ENCODE measurements around the gene PRLR.

- TF ChIP-seq EZH2 (IDR thresholded peaks at IDR 0.05; ENCODE audit: borderline replicate concordance, insufficient read depth, low read length, poor library complexity, severe bottlenecking) (no peak), EP300 (conservative IDR thresholded peaks at IDR 0.05; ENCODE audit: poor library complexity, severe bottlenecking) (no peak), SMC3 (conservative IDR thresholded peaks at IDR 0.05; ENCODE audit: poor library complexity) (no peak)
- TF ChIP-seq, protein P1, sequence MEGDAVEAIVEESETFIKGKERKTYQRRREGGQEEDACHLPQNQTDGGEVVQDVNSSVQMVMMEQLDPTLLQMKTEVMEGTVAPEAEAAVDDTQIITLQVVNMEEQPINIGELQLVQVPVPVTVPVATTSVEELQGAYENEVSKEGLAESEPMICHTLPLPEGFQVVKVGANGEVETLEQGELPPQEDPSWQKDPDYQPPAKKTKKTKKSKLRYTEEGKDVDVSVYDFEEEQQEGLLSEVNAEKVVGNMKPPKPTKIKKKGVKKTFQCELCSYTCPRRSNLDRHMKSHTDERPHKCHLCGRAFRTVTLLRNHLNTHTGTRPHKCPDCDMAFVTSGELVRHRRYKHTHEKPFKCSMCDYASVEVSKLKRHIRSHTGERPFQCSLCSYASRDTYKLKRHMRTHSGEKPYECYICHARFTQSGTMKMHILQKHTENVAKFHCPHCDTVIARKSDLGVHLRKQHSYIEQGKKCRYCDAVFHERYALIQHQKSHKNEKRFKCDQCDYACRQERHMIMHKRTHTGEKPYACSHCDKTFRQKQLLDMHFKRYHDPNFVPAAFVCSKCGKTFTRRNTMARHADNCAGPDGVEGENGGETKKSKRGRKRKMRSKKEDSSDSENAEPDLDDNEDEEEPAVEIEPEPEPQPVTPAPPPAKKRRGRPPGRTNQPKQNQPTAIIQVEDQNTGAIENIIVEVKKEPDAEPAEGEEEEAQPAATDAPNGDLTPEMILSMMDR (IDR thresholded peaks at IDR 0.05; ENCODE audit: poor library complexity, severe bottlenecking) = no peak
Measured at GRCh38 chr5:35230038-35230611, at the start of gene PRLR.

Measured in neural cell (in vitro differentiated cells).